ENCODE measurements around the gene NASP. TPM values are rescaled to one million over a fixed set of nuclear protein-coding genes. Genes with fewer than 3 reads are reported as not detected.
"Not testable (repeated sequence)": the region's sequence is repeated elsewhere in the genome, so short reads cannot be mapped to it uniquely, and the experiment has no call there.

Gene NASP
- total RNA-seq, 2 donors from 2014 or later, result 31.0 to 39.2 TPM

- intact Hi-C loops (cut with DNase I), result no loop called here
These were observed 1.2 kb downstream of the NASP start for GRCh38 chr1:45585110-45585426.

GRCh38 chr1:45585496-45586075, 1.7 kb downstream of the NASP start:
- no peaks in the 10 kb centered on the region for H3K36me3 ChIP-seq (replicated peaks in 1 of 2; ENCODE audit: insufficient read depth in 1 of 2, low read depth in 2 of 2)
- H3K4me1 ChIP-seq, result peaks cover 30% of the 10 kb centered on the region

More at GRCh38 chr1:45585110-45585426, 1.2 kb downstream of the NASP start:
- ATAC-seq (no peak), DNase-seq (no peak)
- H3K27ac ChIP-seq, result peak overlapping the region; percentile 73 to 96 (median 89)
- H3K4me1 ChIP-seq, result peaks cover 28% of the 10 kb centered on the region
- WGBS, 2 donors, result 0 to 5% methylated on average over 5 of the region's 5 CpGs
- H3K4me3 ChIP-seq, result peak overlapping the region in 1 of 2 donors; percentile 83
- TF ChIP-seq POLR2A (IDR thresholded peaks at IDR 0.05) (no peak), CTCF (IDR thresholded peaks at IDR 0.05) (no peak)
- no peaks in the 10 kb centered on the region for H3K9me3 ChIP-seq
- no peaks in the 10 kb centered on the region for H3K27me3 ChIP-seq
- H3K36me3 ChIP-seq (replicated peaks in 1 of 2; ENCODE audit: insufficient read depth in 1 of 2, low read depth in 2 of 2), result no peaks in the 10 kb centered on the region

GRCh38 chr1:45586769-45587168, 2.9 kb downstream of the NASP start:
- peaks cover 0 to 2% of the 10 kb centered on the region in 2 donors for H3K36me3 ChIP-seq (replicated peaks in 1 of 2; ENCODE audit: insufficient read depth in 1 of 2, low read depth in 2 of 2)
- H3K9me3 ChIP-seq, result no peaks in the 10 kb centered on the region
- no peaks in the 10 kb centered on the region for H3K27me3 ChIP-seq
- TF ChIP-seq POLR2A (IDR thresholded peaks at IDR 0.05), result no peak
- TF ChIP-seq CTCF (IDR thresholded peaks at IDR 0.05), result no peak
- intact Hi-C loops (cut with DNase I), result no loop called here
- 78 to 79% methylated on average over 4 of the region's 4 CpGs for WGBS, 2 donors
- H3K27ac ChIP-seq, result no peak overlapping the region
- peaks cover 33% of the 10 kb centered on the region for H3K4me1 ChIP-seq
- DNase-seq (no peak), ATAC-seq (no peak)
- no peak overlapping the region for H3K4me3 ChIP-seq

More at GRCh38 chr1:45585496-45586075, 1.7 kb downstream of the NASP start:
- peak overlapping the region in 2 of 4 donors; percentile 89 for H3K27ac ChIP-seq
- H3K27me3 ChIP-seq, result no peaks in the 10 kb centered on the region
- no peak overlapping the region for H3K4me3 ChIP-seq
- WGBS, 2 donors, result 39 to 44% methylated on average over 7 of the region's 7 CpGs
- no peaks in the 10 kb centered on the region for H3K9me3 ChIP-seq
- TF ChIP-seq CTCF (IDR thresholded peaks at IDR 0.05) (no peak), POLR2A (IDR thresholded peaks at IDR 0.05) (no peak)
- intact Hi-C loops (cut with DNase I), result no loop called here
- DNase-seq (no peak), ATAC-seq (no peak)

- no peaks in the 10 kb centered on the region for H3K27me3 ChIP-seq
- H3K4me3 ChIP-seq, result no peak overlapping the region
- peak overlapping the region in 2 of 4 donors; percentile 12 to 41 for H3K27ac ChIP-seq
- WGBS, 2 donors, result 26 to 40% methylated on average over 1 of the region's 1 CpG
- peaks cover 26% of the 10 kb centered on the region for H3K4me1 ChIP-seq
- TF ChIP-seq CTCF (IDR thresholded peaks at IDR 0.05) (no peak), POLR2A (IDR thresholded peaks at IDR 0.05) (no peak)
- ATAC-seq (no peak), DNase-seq (no peak)
- peaks cover 0 to 6% of the 10 kb centered on the region in 2 donors for H3K36me3 ChIP-seq (replicated peaks in 1 of 2; ENCODE audit: insufficient read depth in 1 of 2, low read depth in 2 of 2)
- H3K9me3 ChIP-seq, result no peaks in the 10 kb centered on the region
- intact Hi-C loops (cut with DNase I), result no loop called here
These were observed 6.0 kb downstream of the NASP start for GRCh38 chr1:45589861-45590260.

- H3K36me3 ChIP-seq (replicated peaks in 1 of 2; ENCODE audit: insufficient read depth in 1 of 2, low read depth in 2 of 2), result peaks cover 0 to 8% of the 10 kb centered on the region in 2 donors
- H3K4me3 ChIP-seq, result no peak overlapping the region
- intact Hi-C loops (cut with DNase I), result no loop called here
- H3K27me3 ChIP-seq, result no peaks in the 10 kb centered on the region
- no peak overlapping the region for H3K27ac ChIP-seq
- no peak for DNase-seq
- no peaks in the 10 kb centered on the region for H3K9me3 ChIP-seq
- WGBS, 2 donors, result 82 to 86% methylated on average over 4 of the region's 4 CpGs
- H3K4me1 ChIP-seq, result peaks cover 11% of the 10 kb centered on the region
- ATAC-seq, result no peak
- TF ChIP-seq POLR2A (IDR thresholded peaks at IDR 0.05), result no peak
- no peak for TF ChIP-seq CTCF (IDR thresholded peaks at IDR 0.05)
These were observed 10.6 kb downstream of the NASP start for GRCh38 chr1:45594412-45594811.

GRCh38 chr1:45596765-45597164, 12.9 kb downstream of the NASP start:
- ATAC-seq; H3K4me1 ChIP-seq; H3K4me3 ChIP-seq; H3K36me3 ChIP-seq (replicated peaks in 1 of 2; ENCODE audit: insufficient read depth in 1 of 2, low read depth in 2 of 2); H3K27me3 ChIP-seq; intact Hi-C loops (cut with DNase I); H3K27ac ChIP-seq; H3K9me3 ChIP-seq; DNase-seq: not testable (repeated sequence)
- WGBS, 2 donors, result 96 to 97% methylated on average over 8 of the region's 8 CpGs
